Stimulated activated CD4-positive, alpha-beta T cell treated with anti-CD3 and anti-CD28 coated beads, Interleukin-12 subunit alpha, Interleukin-12 subunit beta, amount 100 ng/mL, for 4 hours (primary cell): ENCODE data around the gene PIK3R1.

ENCODE experiments used
- DNase-seq: peaks from one replicate; pipeline ENCODE4 v3.0.0-alpha.2; 2020

Gene PIK3R1

GRCh38 chr5:68252673-68253623, 37.4 kb downstream of the PIK3R1 start:
- DNase-seq: peak; percentile 33

GRCh38 chr5:68253624-68254585, 38.3 kb downstream of the PIK3R1 start:
- DNase-seq: no peak

- DNase-seq: no peak
Measured at GRCh38 chr5:68254810-68255209, 39.3 kb downstream of the PIK3R1 start.

- DNase-seq: no peak
Measured at GRCh38 chr5:68255305-68256120, 40.0 kb downstream of the PIK3R1 start.

- DNase-seq: no peak
Measured at GRCh38 chr5:68257210-68257609, 41.7 kb downstream of the PIK3R1 start.

- no peak for DNase-seq
Measured at GRCh38 chr5:68258531-68258930, 43.0 kb downstream of the PIK3R1 start.

- DNase-seq: no peak
Measured at GRCh38 chr5:68259700-68260099, 44.1 kb downstream of the PIK3R1 start.

GRCh38 chr5:68260467-68260866, 44.9 kb downstream of the PIK3R1 start:
- DNase-seq: no peak

GRCh38 chr5:68261169-68261568, 45.6 kb downstream of the PIK3R1 start:
- DNase-seq: no peak

- no peak for DNase-seq
Measured at GRCh38 chr5:68261569-68262065, 46.1 kb downstream of the PIK3R1 start.

- DNase-seq: no peak
Measured at GRCh38 chr5:68264024-68264956, 48.7 kb downstream of the PIK3R1 start.

GRCh38 chr5:68265347-68265746, 49.8 kb downstream of the PIK3R1 start:
- DNase-seq: no peak

- no peak for DNase-seq
Measured at GRCh38 chr5:68265822-68266395, 50.4 kb downstream of the PIK3R1 start.

- no peak for DNase-seq
Measured at GRCh38 chr5:68266457-68266856, 50.9 kb downstream of the PIK3R1 start.

GRCh38 chr5:68267066-68267465, 51.5 kb downstream of the PIK3R1 start:
- no peak for DNase-seq

- DNase-seq: no peak
Measured at GRCh38 chr5:68268101-68268851, 52.7 kb downstream of the PIK3R1 start.

- DNase-seq: no peak
Measured at GRCh38 chr5:68268852-68269130, 53.2 kb downstream of the PIK3R1 start.

GRCh38 chr5:68269820-68270219, 54.3 kb downstream of the PIK3R1 start:
- DNase-seq: no peak

GRCh38 chr5:68270399-68270975, 54.9 kb downstream of the PIK3R1 start:
- DNase-seq: no peak

- DNase-seq: no peak
Measured at GRCh38 chr5:68271124-68271523, 55.6 kb downstream of the PIK3R1 start.
